ENCODE measurements around the gene CAPN5.

CAPN5 gene

GRCh38 chr11:77030834-77031414 lies 35.8 kb upstream of the CAPN5 start:
- no peak for TF ChIP-seq PATZ1 (CRISPR knock-in tag; IDR thresholded peaks at IDR 0.05; ENCODE audit: borderline replicate concordance)
- TF ChIP-seq TCF4 (CRISPR knock-in tag; IDR thresholded peaks at IDR 0.05; ENCODE audit: borderline replicate concordance): no peak
- TF ChIP-seq, protein P1, sequence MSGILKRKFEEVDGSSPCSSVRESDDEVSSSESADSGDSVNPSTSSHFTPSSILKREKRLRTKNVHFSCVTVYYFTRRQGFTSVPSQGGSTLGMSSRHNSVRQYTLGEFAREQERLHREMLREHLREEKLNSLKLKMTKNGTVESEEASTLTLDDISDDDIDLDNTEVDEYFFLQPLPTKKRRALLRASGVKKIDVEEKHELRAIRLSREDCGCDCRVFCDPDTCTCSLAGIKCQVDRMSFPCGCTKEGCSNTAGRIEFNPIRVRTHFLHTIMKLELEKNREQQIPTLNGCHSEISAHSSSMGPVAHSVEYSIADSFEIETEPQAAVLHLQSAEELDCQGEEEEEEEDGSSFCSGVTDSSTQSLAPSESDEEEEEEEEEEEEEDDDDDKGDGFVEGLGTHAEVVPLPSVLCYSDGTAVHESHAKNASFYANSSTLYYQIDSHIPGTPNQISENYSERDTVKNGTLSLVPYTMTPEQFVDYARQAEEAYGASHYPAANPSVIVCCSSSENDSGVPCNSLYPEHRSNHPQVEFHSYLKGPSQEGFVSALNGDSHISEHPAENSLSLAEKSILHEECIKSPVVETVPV (CRISPR knock-in tag; IDR thresholded peaks at IDR 0.05): no peak
- no peak for TF ChIP-seq CREB5 (CRISPR knock-in tag; IDR thresholded peaks at IDR 0.05; ENCODE audit: low read depth)
- no peak for TF ChIP-seq ZNF8 (CRISPR knock-in tag; IDR thresholded peaks at IDR 0.05)
- TF ChIP-seq ISL1 (CRISPR knock-in tag; IDR thresholded peaks at IDR 0.05): no peak
- no peak for TF ChIP-seq ARNTL (CRISPR knock-in tag; IDR thresholded peaks at IDR 0.05; ENCODE audit: borderline replicate concordance, low read depth)
- TF ChIP-seq PPARA (CRISPR knock-in tag; IDR thresholded peaks at IDR 0.05; ENCODE audit: borderline replicate concordance): no peak
- no peak for TF ChIP-seq POU6F1 (CRISPR knock-in tag; IDR thresholded peaks at IDR 0.05; ENCODE audit: borderline replicate concordance, low read depth)
- no peak for ATAC-seq

DNA sequence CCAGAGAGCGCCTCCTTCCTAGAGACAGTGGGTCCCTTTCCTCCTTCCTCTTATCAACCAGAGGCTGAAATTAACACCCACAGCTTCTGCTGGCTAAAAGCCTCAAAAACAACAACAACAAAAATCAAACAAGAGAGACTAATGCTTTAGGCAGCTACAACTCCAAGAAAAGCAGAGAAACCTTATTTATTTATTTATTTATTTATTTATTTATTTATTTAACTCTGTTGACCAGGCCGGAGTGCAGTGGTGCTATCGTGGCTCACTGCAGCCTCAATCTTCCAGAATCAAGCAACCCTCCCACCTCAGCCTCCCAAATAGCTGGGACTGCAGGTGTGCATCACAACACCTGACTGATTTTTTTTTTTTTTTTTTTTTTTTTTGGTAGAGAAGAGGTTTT lies 35.2 kb upstream of the CAPN5 start:
- TF ChIP-seq CREB5 (CRISPR knock-in tag; IDR thresholded peaks at IDR 0.05; ENCODE audit: low read depth) (no peak), ZNF70 (CRISPR knock-in tag; IDR thresholded peaks at IDR 0.05) (no peak), RARB (CRISPR knock-in tag; IDR thresholded peaks at IDR 0.05) (no peak), TCF4 (CRISPR knock-in tag; IDR thresholded peaks at IDR 0.05; ENCODE audit: borderline replicate concordance) (no peak), ZNF565 (CRISPR knock-in tag; conservative IDR thresholded peaks at IDR 0.05; ENCODE audit: low read depth) (no peak), CSDC2 (CRISPR knock-in tag; IDR thresholded peaks at IDR 0.05) (no peak), ZC3H10 (CRISPR knock-in tag; IDR thresholded peaks at IDR 0.05) (no peak), PATZ1 (CRISPR knock-in tag; IDR thresholded peaks at IDR 0.05; ENCODE audit: borderline replicate concordance) (no peak), ZFP30 (CRISPR knock-in tag; IDR thresholded peaks at IDR 0.05) (no peak), GLIS3 (CRISPR knock-in tag; IDR thresholded peaks at IDR 0.05) (no peak), ARNTL (CRISPR knock-in tag; IDR thresholded peaks at IDR 0.05; ENCODE audit: borderline replicate concordance, low read depth) (no peak), TOX (CRISPR knock-in tag; IDR thresholded peaks at IDR 0.05; ENCODE audit: borderline replicate concordance) (no peak), TSHZ2 (CRISPR knock-in tag; IDR thresholded peaks at IDR 0.05) (no peak), SNAI2 (CRISPR knock-in tag; IDR thresholded peaks at IDR 0.05) (no peak), ZNF8 (CRISPR knock-in tag; IDR thresholded peaks at IDR 0.05) (no peak), ESRRG (CRISPR knock-in tag; IDR thresholded peaks at IDR 0.05) (no peak), BACH2 (CRISPR knock-in tag; IDR thresholded peaks at IDR 0.05; ENCODE audit: borderline replicate concordance) (no peak), OSR1 (CRISPR knock-in tag; IDR thresholded peaks at IDR 0.05) (no peak), POU6F1 (CRISPR knock-in tag; IDR thresholded peaks at IDR 0.05; ENCODE audit: borderline replicate concordance, low read depth) (no peak)
- TF ChIP-seq, protein P1 (CRISPR knock-in tag; IDR thresholded peaks at IDR 0.05): no peak

More for the DNA sequence above, 35.2 kb upstream of the CAPN5 start:
- no peak for ATAC-seq

Measured in SK-N-SH treated with all-trans-retinoic acid at 6 μM for 48 hours (cell line).